Trophoblast cell (in vitro differentiated cells and primary cell): ENCODE data around the gene SFXN5.

Experiments used
- DNase-seq, 2 donors: peaks; one replicate each; pipeline ENCODE4 v3.0.0-alpha.2; 2016
- H2AFZ ChIP-seq: 2 replicates; pipeline ENCODE4 v1.6.1; 2013; ENCODE audit warnings: low read length, moderate library complexity, mild to moderate bottlenecking; ENCODE audit not compliant: insufficient read depth, poor library complexity
- H2AK5ac ChIP-seq: 2 replicates; pipeline ENCODE4 v1.6.1; 2013; ENCODE audit warnings: mild to moderate bottlenecking, low read length
- H2BK120ac ChIP-seq: 2 replicates; pipeline ENCODE4 v1.6.1; 2013; ENCODE audit warnings: low read length, mild to moderate bottlenecking, moderate library complexity; ENCODE audit not compliant: insufficient read depth, poor library complexity
- H2BK12ac ChIP-seq: 2 replicates; pipeline ENCODE4 v1.6.1; 2013; ENCODE audit warnings: mild to moderate bottlenecking, low read length, moderate library complexity
- H2BK5ac ChIP-seq: 2 replicates; pipeline ENCODE4 v1.6.1; 2013; ENCODE audit warnings: low read length, low read depth, moderate library complexity, mild to moderate bottlenecking; ENCODE audit not compliant: poor library complexity
- H3K14ac ChIP-seq: 2 replicates; pipeline ENCODE4 v1.6.1; 2013; ENCODE audit warnings: mild to moderate bottlenecking, low read length
- H3K18ac ChIP-seq: 2 replicates; pipeline ENCODE4 v1.6.1; 2013; ENCODE audit warnings: mild to moderate bottlenecking, low read length
- H3K23ac ChIP-seq: 2 replicates; pipeline ENCODE4 v1.6.1; 2013; ENCODE audit warnings: low read length
- H3K27ac ChIP-seq: 2 replicates; pipeline ENCODE4 v1.5.1; 2013; ENCODE audit warnings: low read depth, mild to moderate bottlenecking, inconsistent platforms, low read length, moderate library complexity
- H3K27me3 ChIP-seq: 2 replicates; pipeline ENCODE4 v1.6.1; 2013; ENCODE audit warnings: inconsistent platforms, mild to moderate bottlenecking, low read length, moderate library complexity; ENCODE audit not compliant: insufficient read depth
- H3K36me3 ChIP-seq, 2 experiments: 1 replicate in 1 of 2; 2 replicates in 1 of 2; pipeline ENCODE4 v1.6.1; 2013; ENCODE audit warnings: low read length in 2 of 2, mild to moderate bottlenecking in 2 of 2, moderate library complexity in 1 of 2; ENCODE audit not compliant: insufficient read depth in 2 of 2, control insufficient read depth in 1 of 2
- H3K4ac ChIP-seq: 2 replicates; pipeline ENCODE4 v1.6.1; 2013; ENCODE audit warnings: low read depth, mild to moderate bottlenecking, low read length, moderate library complexity
- H3K4me1 ChIP-seq, 2 experiments: 1 replicate in 1 of 2; 2 replicates in 1 of 2; pipeline ENCODE4 v1.6.1; 2013; ENCODE audit warnings: low read length in 2 of 2, mild to moderate bottlenecking in 2 of 2, moderate library complexity in 1 of 2; ENCODE audit not compliant: insufficient read depth in 2 of 2, control insufficient read depth in 1 of 2
- H3K4me2 ChIP-seq: 2 replicates; pipeline ENCODE4 v1.6.1; 2013; ENCODE audit warnings: inconsistent platforms, mild to moderate bottlenecking, low read length, moderate library complexity
- H3K4me3 ChIP-seq: 2 replicates; pipeline ENCODE4 v1.5.1; 2013; ENCODE audit warnings: mild to moderate bottlenecking, low read depth, low read length, inconsistent platforms
- H3K79me1 ChIP-seq: one replicate; pipeline ENCODE4 v1.6.1; 2013; ENCODE audit warnings: low read length
- H3K79me2 ChIP-seq: 2 replicates; pipeline ENCODE4 v1.6.1; 2013; ENCODE audit warnings: low read length, mild to moderate bottlenecking; ENCODE audit not compliant: control insufficient read depth, insufficient read depth, poor library complexity
- H3K9ac ChIP-seq: 2 replicates; pipeline ENCODE4 v1.6.1; 2013; ENCODE audit warnings: mild to moderate bottlenecking, low read length
- H3K9me3 ChIP-seq: 2 replicates; pipeline ENCODE4 v1.6.1; 2013; ENCODE audit warnings: low read depth, mild to moderate bottlenecking, control low read depth, inconsistent platforms, low read length; ENCODE audit not compliant: insufficient read depth
- H4K12ac ChIP-seq: 2 replicates; pipeline ENCODE4 v1.6.1; 2013; ENCODE audit warnings: low read depth, mild to moderate bottlenecking, low read length, moderate library complexity
- H4K8ac ChIP-seq: 2 replicates; pipeline ENCODE4 v1.6.1; 2013; ENCODE audit warnings: low read depth, mild to moderate bottlenecking, low read length, moderate library complexity
- H4K91ac ChIP-seq: one replicate; pipeline ENCODE4 v1.6.1; 2013; ENCODE audit warnings: low read depth, mild to moderate bottlenecking, low read length, moderate library complexity
- WGBS: extraction: QIAGEN DNeasy Blood & Tissue Kit; methylation state at CpG from one replicate; pipeline ENCODE4 v1.1.7; 2013; ENCODE audit warnings: missing lambda C conversion rate; ENCODE audit not compliant: insufficient read length, insufficient coverage; ENCODE audit errors: extremely low coverage; 5-methylcytosine and 5-hydroxymethylcytosine counted together

The SFXN5 gene

DNA sequence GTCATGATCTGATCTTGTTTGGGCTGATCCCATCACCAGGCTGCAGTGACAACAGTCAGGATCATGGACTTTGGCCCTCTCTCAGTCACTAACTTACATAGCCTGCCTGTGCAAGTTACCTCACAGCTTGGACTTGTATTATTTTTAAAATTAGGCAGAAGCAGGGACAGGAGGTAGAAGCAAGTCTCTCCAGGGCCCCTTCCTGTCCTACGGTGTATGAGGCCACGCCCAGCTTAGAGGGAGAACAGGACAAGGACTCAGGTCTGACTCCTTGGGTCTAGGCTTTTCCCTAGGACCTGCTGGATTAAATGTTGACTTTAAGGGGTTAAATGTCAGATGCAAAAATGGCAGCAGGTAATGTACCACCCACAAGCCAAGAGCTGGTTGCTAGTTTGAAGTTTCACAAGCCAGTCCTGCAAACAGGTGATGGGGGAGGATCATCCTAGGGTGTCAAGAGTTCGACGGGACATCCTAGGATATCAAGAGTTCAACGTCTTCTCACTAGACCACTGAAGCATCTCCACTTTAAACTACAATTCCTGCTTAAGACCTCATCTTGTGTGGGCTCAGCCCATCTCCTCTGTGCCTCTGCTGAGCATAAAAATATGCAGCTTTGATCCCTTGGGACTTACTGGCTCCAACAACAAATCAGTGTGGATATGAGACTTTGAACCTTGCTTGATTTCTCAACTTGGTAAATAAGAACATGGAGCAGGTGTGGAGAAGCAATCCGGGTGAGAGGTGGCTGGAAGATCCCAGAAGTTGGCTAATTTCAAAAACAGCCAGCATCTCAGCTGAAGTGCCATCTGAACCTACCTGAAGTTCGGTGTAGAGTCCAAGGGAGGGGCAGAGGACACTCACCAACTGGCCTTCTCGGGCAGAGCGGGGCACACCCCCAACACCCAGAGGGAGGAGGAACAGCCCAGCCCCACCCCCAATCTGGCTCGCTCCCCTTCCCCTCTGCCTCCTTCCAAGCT is 39.5 kb downstream of the SFXN5 start:
- Histone ChIP-seq H3K36me3 (peaks cover 3 to 7% of the 10 kb centered on the region in 2 experiments), H4K91ac (no peak overlapping the region), H2BK12ac (no peak overlapping the region), H3K9me3 (peaks cover 3% of the 10 kb centered on the region), H3K27ac (no peak overlapping the region), H4K8ac (no peak overlapping the region), H3K4me3 (no peak overlapping the region), H2BK5ac (no peak overlapping the region), H2BK120ac (no peak overlapping the region), H3K4ac (no peak overlapping the region), H3K23ac (no peak overlapping the region), H2AK5ac (no peak overlapping the region), H2AFZ (no peak overlapping the region), H3K79me2 (no peaks in the 10 kb centered on the region), H3K4me1 (peaks cover 2 to 3% of the 10 kb centered on the region in 2 experiments), H3K18ac (no peak overlapping the region), H3K4me2 (no peak overlapping the region), H3K79me1 (no peaks in the 10 kb centered on the region), H3K14ac (no peak overlapping the region), H4K12ac (no peak overlapping the region), H3K9ac (no peak overlapping the region), H3K27me3 (no peaks in the 10 kb centered on the region)
- DNase-seq: no peak
- no CpG with 5 or more reads among the region's 10 CpGs for WGBS

DNA sequence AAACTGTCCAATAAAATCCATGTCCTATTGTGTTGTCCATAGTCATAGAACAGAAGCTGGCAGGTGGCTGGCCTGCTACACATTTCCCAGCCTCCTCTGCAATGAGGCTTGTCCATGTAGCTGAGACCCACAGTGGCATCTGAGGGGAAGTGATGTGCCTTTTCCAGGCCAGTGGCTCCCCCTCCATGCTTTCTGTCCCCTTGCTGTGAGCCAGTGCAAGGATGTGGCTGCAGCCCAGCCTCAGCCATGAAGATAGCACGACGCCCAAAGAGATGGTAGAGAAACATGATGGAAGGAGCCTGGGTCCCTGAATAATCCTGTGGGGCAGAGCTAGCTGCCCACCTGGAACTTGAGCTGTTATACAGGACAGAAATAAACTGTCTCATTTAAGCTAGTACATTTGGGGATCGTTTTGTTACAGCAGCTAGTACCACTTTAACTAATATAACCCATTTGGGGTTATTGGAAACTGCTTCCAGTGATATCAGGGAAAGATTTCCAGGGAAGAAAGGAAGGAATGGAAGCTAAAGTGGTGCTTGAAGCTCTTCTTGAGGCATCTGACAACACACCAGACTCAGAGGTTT is 40.3 kb downstream of the SFXN5 start:
- H3K9ac ChIP-seq: no peak overlapping the region
- H3K18ac ChIP-seq: no peak overlapping the region
- H3K27me3 ChIP-seq: no peaks in the 10 kb centered on the region
- H2BK120ac ChIP-seq: no peak overlapping the region
- no peak overlapping the region for H4K91ac ChIP-seq
- H2AFZ ChIP-seq: no peak overlapping the region
- H3K36me3 ChIP-seq: peaks cover 3 to 7% of the 10 kb centered on the region in 2 experiments
- no peak for DNase-seq
- no CpG with 5 or more reads among the region's 3 CpGs for WGBS
- no peak overlapping the region for H3K4me2 ChIP-seq
- no peak overlapping the region for H2BK5ac ChIP-seq
- no peaks in the 10 kb centered on the region for H3K79me2 ChIP-seq
- H4K12ac ChIP-seq: no peak overlapping the region
- H2AK5ac ChIP-seq: no peak overlapping the region
- peaks cover 0 to 3% of the 10 kb centered on the region in 2 experiments for H3K4me1 ChIP-seq
- no peak overlapping the region for H3K23ac ChIP-seq
- H3K4me3 ChIP-seq: no peak overlapping the region
- no peak overlapping the region for H3K27ac ChIP-seq
- no peak overlapping the region for H3K4ac ChIP-seq
- H4K8ac ChIP-seq: no peak overlapping the region
- H2BK12ac ChIP-seq: no peak overlapping the region
- H3K79me1 ChIP-seq: no peaks in the 10 kb centered on the region
- H3K14ac ChIP-seq: no peak overlapping the region
- H3K9me3 ChIP-seq: peaks cover 3% of the 10 kb centered on the region

DNA sequence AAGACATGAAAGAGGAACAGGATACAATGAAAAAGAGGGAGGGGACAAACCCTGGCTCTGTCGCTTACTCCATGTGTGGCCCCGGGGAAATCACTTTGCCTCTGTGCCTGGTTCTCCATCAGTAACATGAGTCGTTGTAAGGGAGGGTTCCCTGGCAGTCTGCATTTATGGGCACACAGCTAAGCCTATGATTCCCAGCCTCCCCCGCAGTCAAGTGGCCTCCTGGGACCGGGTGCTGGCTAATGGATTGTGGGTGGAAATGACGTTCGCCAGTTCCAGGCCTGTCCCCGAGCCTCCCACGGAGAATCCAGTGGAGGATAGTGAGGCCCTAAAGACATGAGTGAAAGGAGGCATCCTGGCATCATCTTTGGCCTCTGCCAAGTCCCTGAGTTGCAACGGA is 42.7 kb downstream of the SFXN5 start:
- no peak overlapping the region for H2AK5ac ChIP-seq
- H3K9ac ChIP-seq: no peak overlapping the region
- peaks cover 3 to 7% of the 10 kb centered on the region in 2 experiments for H3K36me3 ChIP-seq
- no peak overlapping the region for H3K4me2 ChIP-seq
- no peak for DNase-seq
- no peak overlapping the region for H2AFZ ChIP-seq
- no peak overlapping the region for H3K18ac ChIP-seq
- H3K79me2 ChIP-seq: no peaks in the 10 kb centered on the region
- no peak overlapping the region for H4K8ac ChIP-seq
- no peak overlapping the region for H4K12ac ChIP-seq
- no peak overlapping the region for H3K4me3 ChIP-seq
- H2BK12ac ChIP-seq: no peak overlapping the region
- H3K4ac ChIP-seq: no peak overlapping the region
- H3K79me1 ChIP-seq: no peaks in the 10 kb centered on the region
- no peak overlapping the region for H3K23ac ChIP-seq
- no peak overlapping the region for H3K14ac ChIP-seq
- no peak overlapping the region for H4K91ac ChIP-seq
- H3K27me3 ChIP-seq: no peaks in the 10 kb centered on the region
- H2BK5ac ChIP-seq: no peak overlapping the region
- no peaks in the 10 kb centered on the region for H3K4me1 ChIP-seq
- no peak overlapping the region for H3K27ac ChIP-seq
- no CpG with 5 or more reads among the region's 10 CpGs for WGBS
- H3K9me3 ChIP-seq: peaks cover 3% of the 10 kb centered on the region
- no peak overlapping the region for H2BK120ac ChIP-seq

DNA sequence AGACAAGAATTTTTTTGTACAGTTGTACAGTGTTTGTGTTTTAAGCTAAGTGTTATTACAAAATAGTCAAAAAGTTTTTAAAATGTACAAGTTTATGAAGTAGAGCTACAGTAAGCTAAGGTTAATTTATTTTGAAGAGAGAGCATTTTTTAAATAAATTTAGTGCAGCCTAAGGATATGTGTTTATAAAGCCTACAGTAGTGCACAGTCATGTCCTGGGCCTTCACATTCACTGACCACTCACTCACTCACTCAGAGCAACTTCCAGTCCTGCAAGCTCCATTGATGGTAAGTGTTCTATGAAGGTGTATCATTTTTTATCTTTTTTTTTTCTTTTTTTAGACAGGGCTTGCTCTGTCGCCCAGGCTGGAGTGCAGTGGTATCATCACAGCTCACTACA is 44.2 kb downstream of the SFXN5 start:
- H3K79me2 ChIP-seq: no peaks in the 10 kb centered on the region
- peaks cover 3 to 10% of the 10 kb centered on the region in 2 experiments for H3K36me3 ChIP-seq
- H2BK5ac ChIP-seq: no peak overlapping the region
- DNase-seq: no peak
- no peak overlapping the region for H3K23ac ChIP-seq
- H3K4ac ChIP-seq: no peak overlapping the region
- no peaks in the 10 kb centered on the region for H3K4me1 ChIP-seq
- no peak overlapping the region for H4K8ac ChIP-seq
- no peak overlapping the region for H2AK5ac ChIP-seq
- no peaks in the 10 kb centered on the region for H3K79me1 ChIP-seq
- no CpG with 5 or more reads among the region's 1 CpG for WGBS
- no peak overlapping the region for H3K27ac ChIP-seq
- no peak overlapping the region for H3K18ac ChIP-seq
- H4K12ac ChIP-seq: no peak overlapping the region
- no peak overlapping the region for H2BK12ac ChIP-seq
- H3K27me3 ChIP-seq: no peaks in the 10 kb centered on the region
- H3K9me3 ChIP-seq: peaks cover 3% of the 10 kb centered on the region
- H3K4me2 ChIP-seq: no peak overlapping the region
- no peak overlapping the region for H3K9ac ChIP-seq
- no peak overlapping the region for H3K4me3 ChIP-seq
- no peak overlapping the region for H2AFZ ChIP-seq
- no peak overlapping the region for H4K91ac ChIP-seq
- H3K14ac ChIP-seq: no peak overlapping the region
- no peak overlapping the region for H2BK120ac ChIP-seq
